ENCODE results near the gene ARL4C. TPM values are rescaled to one million over a fixed set of nuclear protein-coding genes. Genes with fewer than 3 reads are reported as not detected.

The ARL4C gene
- total RNA-seq, 1 experiment from 2014 or later: 151 TPM

DNA sequence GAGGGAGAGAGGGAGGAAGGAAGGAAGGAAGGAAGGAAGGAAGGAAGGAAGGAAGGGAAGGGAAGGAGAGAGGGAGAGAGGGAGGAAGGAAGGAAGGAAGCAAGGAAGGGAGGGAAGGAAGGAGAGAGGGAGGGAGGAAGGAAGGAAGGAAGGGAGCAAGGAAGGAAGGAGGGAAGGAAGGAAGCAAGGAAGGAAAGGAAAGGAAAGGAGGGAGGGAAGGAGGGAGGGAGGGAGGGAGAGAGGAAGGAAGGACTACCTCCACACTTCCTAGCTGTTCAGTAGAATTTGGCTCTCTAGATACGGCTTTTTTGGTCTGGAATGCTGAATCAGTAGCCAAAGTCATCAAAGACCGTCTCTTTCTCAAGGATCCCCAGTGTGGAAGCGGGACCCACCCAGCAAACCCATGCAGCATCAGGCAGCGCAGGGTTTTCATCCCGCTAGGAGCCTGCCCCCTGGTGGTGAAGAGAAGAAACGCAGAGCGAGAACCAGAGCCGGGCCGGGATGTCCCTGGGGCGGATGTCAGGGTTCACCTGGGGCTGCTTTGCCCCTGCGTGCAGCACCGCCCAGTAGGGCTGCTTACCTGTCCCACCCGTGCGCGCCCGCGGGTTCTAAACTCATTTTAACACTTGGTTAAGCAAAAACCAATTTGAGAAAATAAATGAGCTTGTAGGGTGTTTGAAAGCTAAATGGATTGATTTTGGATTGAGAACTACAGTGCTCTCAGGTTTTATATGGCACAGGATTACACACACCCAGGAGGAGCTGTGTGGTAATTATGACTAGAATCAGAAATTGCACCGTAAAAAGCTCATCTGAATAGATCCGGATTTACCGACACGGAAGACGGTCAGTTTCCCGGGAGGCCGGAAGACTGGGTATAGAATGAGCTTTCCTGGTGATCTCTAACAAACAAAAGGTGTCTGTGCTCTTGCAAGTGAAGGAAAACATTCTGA lies 48.1 kb upstream of the ARL4C start:
- Histone ChIP-seq H3K27ac (ENCODE audit: low read length) (peak overlapping the region; percentile 42; the same call in 1 of the 2 replicates), H3K4me1 (ENCODE audit: control insufficient read depth, insufficient read depth, low read length) (peaks cover 6% of the 10 kb centered on the region), H3K27me3 (ENCODE audit: control insufficient read depth, insufficient read depth, low read length) (no peaks in the 10 kb centered on the region), H3K4me3 (ENCODE audit: low read depth in 2 of 2, low read length in 2 of 2) (no peak overlapping the region), H3K36me3 (ENCODE audit: control insufficient read depth, insufficient read depth, low read length) (no peaks in the 10 kb centered on the region), H3K9me3 (ENCODE audit: control insufficient read depth, insufficient read depth, low read depth, low read length) (no peaks in the 10 kb centered on the region; the same call in 1 of the 2 replicates)
- DNase-seq (ENCODE audit: low read depth, low spot score) (peak; percentile 15), ATAC-seq (peak; percentile 86)
- in situ Hi-C loops (cut with HindIII; ENCODE audit: low pct_unique_long_range_greater_than_20kb, low sequenced_read_pairs) (loop anchor here (25.0 kb wide), 1 partner anchor 567 kb away; no protein-coding TSS in a partner anchor), intact Hi-C loops (cut with micrococcal nuclease; ENCODE audit: unreplicated experiment) (loop anchor here (2.0 kb wide), 1 partner anchor 568 kb away; no protein-coding TSS in a partner anchor)
- no TSS peak for BruUV-seq (replicated peaks)
- TF ChIP-seq REST (IDR thresholded peaks at IDR 0.05; ENCODE audit: insufficient read depth in 1 of 2, low read depth in 2 of 2, low read length in 1 of 2) (no peak), TCF7L2 (IDR thresholded peaks at IDR 0.05; ENCODE audit: low read depth, low read length) (no peak)
- TF ChIP-seq, protein P1, sequence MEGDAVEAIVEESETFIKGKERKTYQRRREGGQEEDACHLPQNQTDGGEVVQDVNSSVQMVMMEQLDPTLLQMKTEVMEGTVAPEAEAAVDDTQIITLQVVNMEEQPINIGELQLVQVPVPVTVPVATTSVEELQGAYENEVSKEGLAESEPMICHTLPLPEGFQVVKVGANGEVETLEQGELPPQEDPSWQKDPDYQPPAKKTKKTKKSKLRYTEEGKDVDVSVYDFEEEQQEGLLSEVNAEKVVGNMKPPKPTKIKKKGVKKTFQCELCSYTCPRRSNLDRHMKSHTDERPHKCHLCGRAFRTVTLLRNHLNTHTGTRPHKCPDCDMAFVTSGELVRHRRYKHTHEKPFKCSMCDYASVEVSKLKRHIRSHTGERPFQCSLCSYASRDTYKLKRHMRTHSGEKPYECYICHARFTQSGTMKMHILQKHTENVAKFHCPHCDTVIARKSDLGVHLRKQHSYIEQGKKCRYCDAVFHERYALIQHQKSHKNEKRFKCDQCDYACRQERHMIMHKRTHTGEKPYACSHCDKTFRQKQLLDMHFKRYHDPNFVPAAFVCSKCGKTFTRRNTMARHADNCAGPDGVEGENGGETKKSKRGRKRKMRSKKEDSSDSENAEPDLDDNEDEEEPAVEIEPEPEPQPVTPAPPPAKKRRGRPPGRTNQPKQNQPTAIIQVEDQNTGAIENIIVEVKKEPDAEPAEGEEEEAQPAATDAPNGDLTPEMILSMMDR (IDR thresholded peaks at IDR 0.05): peak; percentile 85
- CTCF ChIA-PET: interaction anchor here (0.5 to 1.1 kb wide), 7 partner anchors 12 to 687 kb away, joined by 3 to 8 read pairs (median 4); no protein-coding TSS in a partner anchor
- POLR2A ChIA-PET: interaction anchor here (0.6 kb wide), 1 partner anchor 146 kb away, joined by 7 read pairs; no protein-coding TSS in a partner anchor

DNA sequence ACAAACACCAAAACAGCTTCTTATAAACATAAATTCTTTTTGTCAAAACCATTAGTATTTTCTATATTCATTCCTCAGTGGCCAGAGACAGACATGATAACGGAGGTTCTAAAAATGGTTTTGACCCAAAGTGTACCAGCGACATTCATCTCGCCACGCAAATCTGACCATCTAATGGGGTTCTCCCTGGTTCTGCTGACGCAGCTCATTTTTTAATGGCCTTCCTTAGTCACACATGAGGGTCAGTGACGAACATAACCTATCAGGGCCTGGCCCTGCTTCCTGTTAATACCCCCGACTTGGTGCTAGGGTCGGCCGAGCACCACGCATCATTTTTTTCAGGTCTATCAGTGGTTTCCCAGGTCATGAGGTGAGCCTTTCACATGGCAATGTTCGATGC lies 45.9 kb upstream of the ARL4C start:
- Histone ChIP-seq H3K9me3 (ENCODE audit: control insufficient read depth, insufficient read depth, low read depth, low read length) (peaks cover 10% of the 10 kb centered on the region; the same call in 1 of the 2 replicates), H3K4me3 (ENCODE audit: low read depth in 2 of 2, low read length in 2 of 2) (no peak overlapping the region), H3K4me1 (ENCODE audit: control insufficient read depth, insufficient read depth, low read length) (peaks cover 3% of the 10 kb centered on the region; the same call in 1 of the 2 replicates), H3K27me3 (ENCODE audit: control insufficient read depth, insufficient read depth, low read length) (no peaks in the 10 kb centered on the region), H3K27ac (ENCODE audit: low read length) (no peak overlapping the region), H3K36me3 (ENCODE audit: control insufficient read depth, insufficient read depth, low read length) (no peaks in the 10 kb centered on the region)
- ChIA-PET POLR2A (no interaction called here), CTCF (no interaction called here)
- no peak for DNase-seq (ENCODE audit: low read depth, low spot score)
- in situ Hi-C loops (cut with HindIII; ENCODE audit: low pct_unique_long_range_greater_than_20kb, low sequenced_read_pairs) (loop anchor here (25.0 kb wide), 1 partner anchor 570 kb away; no protein-coding TSS in a partner anchor), intact Hi-C loops (cut with micrococcal nuclease; ENCODE audit: unreplicated experiment) (no loop called here)
- ATAC-seq: no peak
- no peak for TF ChIP-seq SIN3A (IDR thresholded peaks at IDR 0.05; ENCODE audit: borderline replicate concordance, insufficient read depth, low read depth, low read length)
- TF ChIP-seq POLR2AphosphoS5 (IDR thresholded peaks at IDR 0.05; ENCODE audit: low read depth, low read length): no peak
- TF ChIP-seq, protein P1 (IDR thresholded peaks at IDR 0.05): no peak
- TF ChIP-seq TCF7L2 (IDR thresholded peaks at IDR 0.05; ENCODE audit: low read depth, low read length): no peak
- TF ChIP-seq REST (IDR thresholded peaks at IDR 0.05; ENCODE audit: insufficient read depth in 1 of 2, low read depth in 2 of 2, low read length in 1 of 2): no peak
- BruUV-seq (replicated peaks): no TSS peak

Measured in Panc1 (cell line).